HG03280 (cell line): ENCODE measurements around the gene KRTAP20-2.

ENCODE experiments used
- ATAC-seq: cut with Tn5 transposase; IDR thresholded peaks from one replicate; pipeline ENCODE4 v1.9.1; 2021; ENCODE audit warnings: mild to moderate bottlenecking, moderate library complexity; ENCODE audit not compliant: unreplicated experiment

KRTAP20-2 gene

DNA sequence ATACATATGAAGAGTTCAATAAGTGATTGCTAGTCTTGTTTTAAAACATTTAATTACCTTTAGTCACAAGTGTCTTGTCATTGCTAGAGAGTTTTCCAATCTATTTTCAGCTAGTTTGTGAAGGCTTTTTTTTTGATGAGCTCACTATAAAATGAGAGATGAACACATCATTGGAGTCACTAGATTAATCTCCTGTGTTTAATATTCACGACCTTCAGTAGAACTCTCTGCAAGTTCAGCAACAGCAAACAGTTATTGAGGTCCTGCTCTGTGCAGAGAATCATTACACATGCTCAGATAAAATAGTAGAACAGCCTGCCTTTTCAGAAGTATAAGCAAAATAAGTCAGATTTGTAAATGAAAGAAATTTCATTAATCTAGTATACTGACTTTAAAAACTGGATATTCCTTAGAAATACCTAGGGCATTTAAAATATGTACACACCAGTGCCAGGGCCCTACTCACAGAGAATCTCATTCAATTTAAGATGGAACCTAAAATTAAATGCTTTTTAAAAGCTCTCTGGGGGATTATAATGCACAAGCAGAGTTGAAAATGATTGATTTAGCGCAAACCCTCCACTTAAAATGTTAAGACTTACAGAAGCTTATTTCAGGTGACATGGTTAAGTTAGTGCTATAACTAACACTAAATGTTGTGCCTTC is 38.1 kb downstream of the KRTAP20-2 start:
- ATAC-seq = no peak

DNA sequence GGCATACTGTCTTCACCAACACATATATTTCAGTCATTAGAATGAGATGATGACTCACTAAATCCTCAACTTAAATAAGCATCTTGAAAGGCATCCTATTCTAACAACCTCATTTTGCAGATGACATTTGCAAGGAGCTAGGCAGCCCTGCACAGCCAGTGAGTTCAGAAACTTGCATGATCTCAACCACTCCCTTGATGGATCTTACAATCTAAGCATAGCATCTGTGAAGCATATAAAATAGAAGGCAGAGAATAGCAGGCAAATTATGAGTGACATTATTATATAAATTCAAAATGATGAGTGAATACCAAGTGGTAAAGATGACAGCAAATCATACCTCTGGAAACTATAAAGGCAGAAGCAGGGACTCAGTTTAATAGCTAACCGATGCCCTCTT is 39.3 kb downstream of the KRTAP20-2 start:
- no peak for ATAC-seq

DNA sequence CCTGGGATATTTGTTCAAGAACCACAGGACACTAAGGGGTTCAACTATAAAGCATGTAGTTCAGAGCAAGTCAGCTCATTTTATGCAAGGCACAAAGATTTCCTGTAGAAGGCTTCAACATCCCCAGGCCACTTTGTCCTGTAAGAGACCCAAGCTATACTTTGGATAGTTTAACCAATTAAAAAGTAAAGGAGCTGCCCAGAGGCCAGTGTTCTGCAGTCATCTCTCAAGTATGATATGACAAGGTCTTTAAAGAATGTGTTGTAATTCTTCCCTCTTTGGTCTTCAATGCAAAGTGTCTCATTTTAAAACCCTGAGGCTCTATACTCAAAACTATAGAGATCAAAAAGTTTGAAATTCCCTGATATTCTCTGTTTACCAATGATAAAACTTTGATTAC is 41.7 kb downstream of the KRTAP20-2 start:
- no peak for ATAC-seq

DNA sequence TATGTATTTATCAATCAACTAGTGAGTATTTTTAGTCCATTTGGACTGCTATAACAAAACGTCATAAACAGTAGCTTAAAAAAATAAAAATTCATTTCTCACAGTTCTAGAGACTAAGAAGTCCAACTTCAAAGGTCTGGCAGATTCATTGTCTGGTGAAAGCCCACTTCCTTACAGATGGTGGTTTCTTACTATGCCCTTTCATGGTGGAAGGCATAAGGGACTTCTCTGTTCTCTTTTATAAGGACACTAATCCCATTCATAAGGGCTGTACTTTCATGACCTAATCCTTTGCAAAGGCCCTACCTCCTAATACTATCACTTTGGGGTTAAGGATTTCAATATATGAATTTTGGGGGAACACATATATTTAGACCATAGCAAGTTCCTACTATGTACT is 45.6 kb downstream of the KRTAP20-2 start:
- ATAC-seq = no peak

DNA sequence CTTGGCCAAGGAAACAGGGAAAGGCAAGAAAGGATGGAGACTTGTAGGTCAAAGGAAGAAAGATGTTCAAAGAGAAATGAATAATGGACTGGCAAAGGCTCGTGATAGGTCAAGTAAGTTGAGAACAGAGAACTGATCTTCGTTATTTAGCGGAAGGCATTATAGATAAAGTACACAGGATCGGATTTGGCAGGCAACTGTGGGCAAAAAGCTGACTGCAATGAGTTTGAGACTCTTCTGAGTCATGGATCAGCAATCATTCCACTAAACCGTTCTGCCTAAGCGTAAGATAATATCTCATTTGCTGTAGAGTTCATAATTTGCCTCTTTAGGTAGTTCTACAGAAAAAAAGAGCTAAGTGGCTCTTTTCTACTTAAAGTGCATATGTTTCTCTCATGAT is 49.5 kb downstream of the KRTAP20-2 start:
- ATAC-seq = no peak
